ENCODE data around the gene SMIM44.
A peak's percentile ranks its signal among the peaks of the same experiment; 100 is the strongest.
"Not testable (repeated sequence)": the region's sequence is repeated elsewhere in the genome, so short reads cannot be mapped to it uniquely, and the experiment has no call there.

SMIM44 gene

DNA sequence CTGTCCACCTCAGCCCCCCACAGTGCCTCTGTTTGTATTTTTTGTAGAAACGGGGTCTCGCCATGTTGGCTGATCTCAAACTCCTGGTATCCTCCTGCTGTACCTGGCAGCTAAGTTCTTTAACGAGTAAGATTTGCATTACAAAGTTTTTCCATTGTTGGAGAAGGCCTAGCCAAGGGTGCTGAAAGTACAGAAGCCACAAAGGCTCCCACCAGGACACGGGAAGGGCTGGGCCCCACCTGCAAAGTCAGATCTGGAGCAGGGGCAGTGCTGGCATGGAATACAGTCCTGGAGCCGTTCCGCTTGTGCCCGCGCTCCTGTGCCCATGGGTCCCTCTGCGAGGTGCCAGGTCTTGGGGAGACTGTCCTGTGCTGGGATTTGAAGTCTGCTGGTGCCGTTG lies 35.0 kb upstream of the SMIM44 start:
- DNase-seq (ENCODE audit: low read depth in 2 of 2, low spot score in 1 of 2), result no peak

DNA sequence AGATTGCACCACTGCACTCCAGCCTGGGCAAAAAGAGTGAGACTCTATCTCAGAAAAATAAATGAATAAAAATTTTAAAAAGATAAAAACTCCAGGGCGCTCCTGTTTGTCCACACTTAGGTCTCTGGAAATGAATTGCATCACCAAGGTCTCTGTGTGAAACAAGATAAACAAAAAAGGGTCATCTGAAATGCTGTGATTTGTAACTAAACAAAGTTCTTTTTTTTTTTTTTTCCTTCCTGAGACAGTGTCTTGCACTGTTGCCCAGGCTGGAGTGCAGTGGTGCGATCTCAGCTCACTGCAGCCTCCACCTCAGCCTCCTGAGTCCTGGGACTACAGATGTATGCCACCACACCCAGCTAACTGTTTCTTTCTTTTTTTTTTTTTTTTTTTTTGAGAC lies 34.4 kb upstream of the SMIM44 start:
- no peak for DNase-seq (ENCODE audit: low read depth in 2 of 2, low spot score in 1 of 2)

DNA sequence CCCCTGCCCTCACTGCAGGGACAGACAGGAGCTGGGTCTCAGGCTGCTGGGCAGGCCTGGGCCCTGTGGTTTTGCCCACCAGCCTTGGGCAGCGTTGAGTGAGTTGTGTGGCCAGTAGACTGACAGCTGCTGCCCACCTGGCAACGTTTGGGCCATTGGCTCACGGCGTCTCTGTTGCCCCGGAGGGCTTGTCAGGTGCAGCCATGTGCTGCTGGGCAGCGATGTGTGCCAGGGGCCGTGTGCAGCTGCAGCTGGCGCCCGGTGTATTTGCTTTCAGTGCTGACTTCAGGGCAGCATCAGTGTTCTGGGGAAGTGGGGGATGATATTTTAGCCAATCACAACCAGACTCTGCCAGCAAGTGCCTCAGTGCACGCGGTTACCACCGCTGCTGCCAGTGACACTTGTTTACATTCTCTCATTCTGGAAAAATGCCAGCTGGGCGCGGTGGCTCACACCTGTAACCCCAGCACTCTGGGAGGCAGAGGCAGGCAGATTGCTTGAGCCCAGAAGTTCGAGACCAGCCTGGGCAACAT lies 33.5 kb upstream of the SMIM44 start:
- no peak for DNase-seq (ENCODE audit: low read depth in 2 of 2, low spot score in 1 of 2)

DNA sequence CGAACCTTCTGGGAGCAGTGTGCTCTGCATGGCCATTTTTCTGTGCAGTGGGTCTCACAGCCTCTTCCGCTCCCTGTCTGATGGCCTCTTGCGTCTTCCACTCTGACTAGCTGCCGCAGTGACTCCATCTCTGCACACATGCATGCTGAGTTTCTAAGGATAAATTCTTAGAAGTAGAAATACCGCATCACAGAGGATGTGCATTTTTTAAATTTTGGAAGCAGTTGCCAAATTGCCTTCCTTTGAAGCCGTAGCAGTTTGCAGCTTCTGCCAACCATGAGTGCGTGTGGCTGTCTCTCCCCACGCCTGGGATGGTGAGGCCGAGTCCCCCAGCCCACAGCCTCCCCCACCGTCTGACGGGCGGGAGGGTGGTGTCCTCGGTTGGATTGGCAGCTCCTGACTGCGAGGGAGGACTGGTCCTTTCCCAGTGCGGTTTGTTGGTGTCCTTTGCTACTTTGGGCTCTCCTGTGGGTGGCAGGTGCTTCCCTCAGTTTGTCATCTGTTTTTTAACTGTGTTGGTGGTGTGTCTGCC lies 32.7 kb upstream of the SMIM44 start:
- DNase-seq (ENCODE audit: low read depth in 2 of 2, low spot score in 1 of 2), result no peak

DNA sequence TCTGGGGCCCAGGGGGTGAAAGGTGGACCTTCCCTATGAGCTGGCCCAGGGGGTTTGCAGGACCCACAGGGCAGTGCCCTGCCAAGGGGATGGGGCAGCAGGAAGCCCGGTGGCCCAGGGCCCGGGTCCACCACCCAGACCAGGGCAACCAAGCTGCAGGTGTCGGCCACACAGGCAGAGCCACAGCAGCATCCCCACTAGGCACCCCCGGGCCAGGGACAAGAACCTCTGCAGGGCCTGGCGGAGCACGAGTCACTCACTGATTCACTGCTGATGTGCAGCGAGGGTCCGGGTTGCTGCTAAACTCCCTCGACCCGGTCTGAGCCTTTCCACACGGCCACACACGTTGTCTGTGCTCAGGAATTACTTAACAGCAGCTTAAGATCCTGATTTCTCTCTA lies 31.7 kb upstream of the SMIM44 start:
- DNase-seq (ENCODE audit: low read depth in 2 of 2, low spot score in 1 of 2), result no peak

DNA sequence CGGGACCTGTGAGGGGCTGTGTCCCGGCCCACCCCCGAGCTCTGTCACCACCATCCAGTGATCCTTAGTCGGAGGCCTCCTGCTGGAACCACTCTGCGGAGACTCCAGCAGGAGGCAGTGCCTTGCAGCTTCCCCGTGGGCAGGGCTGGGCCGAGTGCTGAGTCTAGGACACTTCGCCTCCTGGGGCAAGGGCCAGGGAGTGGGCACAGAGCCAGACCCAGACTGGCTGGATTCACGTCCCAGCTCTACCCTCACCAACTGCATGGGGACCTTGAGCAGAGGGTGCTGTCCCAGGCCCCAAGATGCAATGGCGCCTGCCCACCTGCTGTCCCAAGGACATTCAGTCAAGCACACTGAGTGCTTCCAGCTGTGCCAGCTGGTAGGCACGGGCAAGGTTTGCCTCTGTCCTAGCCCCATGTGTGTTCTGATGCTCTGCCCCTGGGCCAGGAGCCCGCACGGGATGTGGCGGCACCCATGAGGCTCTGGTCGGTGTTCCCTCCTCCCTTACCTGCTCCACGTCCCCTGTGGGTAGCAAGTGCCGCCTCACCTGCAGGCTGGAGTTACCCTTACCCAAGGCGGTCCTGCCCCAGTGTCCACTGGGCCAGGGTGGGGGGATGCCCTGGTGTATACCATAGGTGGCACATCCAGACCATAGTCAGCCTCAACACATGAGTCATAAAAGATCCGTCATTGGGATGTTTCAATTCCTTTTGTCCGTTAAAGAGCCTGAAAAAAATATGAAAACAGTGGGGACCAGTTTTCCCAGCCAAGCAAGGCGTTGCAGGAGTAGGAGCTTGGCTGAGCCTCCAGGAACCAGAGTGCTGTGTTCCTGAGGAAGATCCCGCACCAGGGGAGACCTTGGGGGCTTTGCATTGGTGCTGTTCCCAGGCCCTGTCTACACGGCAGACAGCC lies 30.2 kb upstream of the SMIM44 start:
- no peak for DNase-seq (ENCODE audit: low read depth in 2 of 2, low spot score in 1 of 2)

DNA sequence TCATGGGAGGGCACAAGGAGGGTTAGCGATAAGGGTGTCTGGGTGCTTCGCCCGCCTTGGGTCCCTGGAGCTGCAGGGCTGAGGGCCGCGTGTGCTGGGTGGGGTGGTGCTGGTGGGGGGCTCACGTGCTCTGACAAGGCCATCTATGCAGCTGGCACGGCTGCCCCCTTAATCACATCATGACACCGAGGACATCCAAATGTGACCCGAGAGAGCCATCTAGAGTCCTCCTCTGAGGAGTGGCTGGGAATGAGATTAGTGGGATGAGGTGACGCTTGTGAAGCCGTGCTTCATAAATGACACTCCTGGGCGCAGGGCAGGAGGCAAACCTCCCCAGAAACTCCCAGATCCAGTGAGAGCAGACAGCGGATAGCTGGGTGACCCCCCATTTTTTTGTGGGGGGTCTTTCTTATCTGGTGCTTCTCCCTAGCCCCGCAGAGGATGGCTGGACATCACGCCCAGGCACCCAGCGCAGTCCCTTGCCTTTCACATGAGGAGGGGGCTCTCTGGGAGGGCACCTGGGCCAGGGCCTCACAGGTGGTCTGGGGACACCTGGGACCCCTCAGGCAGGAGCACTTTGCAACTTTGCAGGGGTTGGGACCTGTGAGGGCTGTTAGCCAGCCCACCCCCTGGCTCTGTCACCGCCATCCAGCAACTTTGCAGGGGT lies 29.5 kb upstream of the SMIM44 start:
- no peak for DNase-seq (ENCODE audit: low read depth in 2 of 2, low spot score in 1 of 2)

DNA sequence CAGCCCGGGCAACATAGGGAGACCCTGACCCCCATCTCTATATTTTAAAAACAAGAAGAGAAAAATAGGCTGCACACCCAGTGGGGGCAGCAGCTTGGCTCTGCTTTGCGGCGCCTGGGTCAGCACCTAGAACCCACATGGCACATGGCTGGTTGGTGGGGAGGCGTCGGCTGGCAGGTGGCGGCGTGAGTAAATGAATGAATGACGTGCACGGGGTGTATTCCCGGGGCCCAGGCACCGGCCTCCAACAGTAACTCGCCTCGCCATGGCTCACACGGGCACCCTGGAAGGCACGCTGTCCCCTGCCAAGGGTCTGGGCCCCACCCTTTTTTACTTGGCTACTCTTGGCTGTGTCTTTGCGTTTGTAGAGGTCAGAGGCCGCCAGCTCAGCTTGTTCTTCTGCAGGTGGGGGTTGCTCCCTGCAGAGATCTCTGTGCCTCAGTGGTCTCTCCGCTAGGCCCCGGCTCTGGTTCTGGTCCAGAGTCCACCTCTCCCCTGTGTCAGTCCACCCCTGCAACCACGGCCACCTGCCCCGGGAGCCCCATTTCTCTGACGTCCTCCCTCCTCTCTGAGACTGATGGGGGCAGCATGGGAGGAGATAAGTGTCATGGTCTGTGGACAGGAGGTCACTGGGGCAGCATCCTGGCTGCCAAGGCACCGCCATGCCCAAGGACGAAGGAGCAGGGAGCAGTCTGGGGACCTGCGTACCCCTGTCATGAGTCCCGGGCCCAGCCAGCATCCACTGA lies 28.4 kb upstream of the SMIM44 start:
- DNase-seq (ENCODE audit: low read depth in 2 of 2, low spot score in 1 of 2), result no peak

DNA sequence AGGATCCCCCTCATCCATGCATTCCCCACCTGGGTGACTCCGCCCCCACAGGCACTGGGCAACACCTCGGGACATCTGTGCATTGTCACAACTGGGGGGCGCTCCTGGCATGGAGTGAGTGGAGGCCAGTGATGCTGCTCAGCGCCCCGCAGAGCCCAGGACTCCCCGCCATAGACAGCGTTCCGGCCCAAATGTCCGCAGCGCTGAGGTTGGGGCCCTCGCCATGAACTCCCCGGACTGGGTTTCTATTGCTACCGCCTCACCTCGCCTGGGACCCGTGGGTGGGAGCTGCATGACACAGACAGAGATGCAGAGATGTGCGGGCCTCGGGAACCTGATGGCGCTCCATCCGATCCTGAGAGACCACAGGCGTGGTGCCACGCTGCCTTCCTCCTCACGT lies 27.5 kb upstream of the SMIM44 start:
- DNase-seq (ENCODE audit: low read depth in 2 of 2, low spot score in 1 of 2), result no peak

DNA sequence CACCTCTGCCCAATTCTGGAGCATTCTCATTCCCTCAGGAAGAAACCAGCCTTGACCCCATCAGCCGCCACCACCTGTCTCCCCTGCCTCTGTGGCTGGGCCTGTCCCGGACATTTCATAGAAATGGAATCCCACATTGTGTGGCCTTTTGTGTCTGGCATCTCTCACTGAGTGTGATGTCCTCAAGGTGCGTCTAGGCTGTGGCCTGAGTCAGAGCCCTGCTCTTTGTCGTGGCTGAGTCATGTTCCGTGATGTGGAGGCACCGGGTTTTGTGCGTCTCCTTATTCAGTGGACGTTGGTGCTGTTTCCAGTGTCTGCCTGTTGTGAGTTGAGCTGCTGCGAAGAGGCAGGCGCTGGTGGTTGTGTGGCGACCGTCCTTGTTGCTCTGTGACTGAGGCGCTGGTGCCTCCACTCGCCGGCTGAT lies 26.3 kb upstream of the SMIM44 start:
- no peak for DNase-seq (ENCODE audit: low read depth in 2 of 2, low spot score in 1 of 2)

DNA sequence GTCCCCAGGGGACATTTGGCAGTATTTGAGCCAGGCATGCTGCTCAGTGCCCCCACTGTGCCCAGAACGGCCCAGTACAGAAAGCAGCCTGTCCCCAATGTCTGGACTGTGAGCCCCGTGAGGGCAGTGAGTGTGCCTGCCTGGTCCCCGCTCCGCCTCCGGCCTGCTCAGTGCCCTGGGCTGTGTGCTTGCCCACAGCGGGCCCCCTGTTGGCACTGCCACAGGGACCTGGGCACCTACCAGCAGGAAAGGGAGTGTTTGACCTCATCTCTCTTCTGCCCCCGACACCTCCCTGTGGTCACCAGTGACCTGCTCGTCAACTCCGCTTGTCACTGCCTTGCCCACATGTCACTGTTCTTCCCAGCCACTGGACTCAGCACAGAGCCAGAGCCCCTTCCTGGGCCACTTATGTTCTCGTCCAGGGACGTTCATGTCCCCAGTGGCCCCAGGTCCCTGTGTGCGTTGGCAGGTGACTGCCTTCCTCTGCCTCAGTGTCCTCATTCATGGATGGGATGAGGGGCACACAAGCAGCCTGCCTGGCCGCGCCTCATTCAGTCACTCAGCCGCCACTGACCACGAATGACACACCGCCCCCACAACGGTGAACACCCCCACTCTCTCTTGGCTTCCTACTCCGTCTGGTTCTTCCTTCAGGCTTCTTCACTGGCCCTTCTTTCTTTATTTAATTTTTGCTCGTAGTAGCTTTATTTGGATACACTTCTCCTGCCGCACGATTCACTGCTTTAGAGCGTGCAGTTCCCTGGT lies 25.7 kb upstream of the SMIM44 start:
- DNase-seq (ENCODE audit: low read depth in 2 of 2, low spot score in 1 of 2), result no peak

DNA sequence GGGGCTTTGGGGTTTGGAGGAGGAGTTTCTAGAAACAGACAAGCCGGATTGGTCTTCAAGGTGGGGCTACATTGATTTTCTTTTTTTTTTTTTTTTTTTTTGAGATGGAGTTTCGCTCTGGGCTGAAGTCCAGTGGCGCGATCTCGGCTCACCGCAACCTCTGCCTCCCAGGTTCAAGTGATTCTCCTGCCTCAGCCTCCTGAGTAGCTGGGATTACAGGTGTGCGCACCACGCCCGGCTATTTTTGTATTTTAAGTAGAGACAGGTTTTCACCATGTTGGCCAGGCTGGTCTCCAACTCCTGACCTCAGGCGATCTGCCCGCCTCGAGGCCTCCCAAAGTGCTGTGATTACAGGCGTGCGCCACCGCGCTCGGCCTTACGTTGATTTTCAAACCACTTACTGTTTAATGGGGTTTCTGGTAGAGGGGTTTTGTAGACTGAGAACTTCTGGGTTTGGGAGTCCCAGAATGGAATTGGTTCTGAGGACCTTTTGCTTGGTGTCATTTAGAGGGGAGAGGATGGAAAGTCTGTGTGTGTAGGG lies 24.9 kb upstream of the SMIM44 start:
- DNase-seq (ENCODE audit: low read depth in 2 of 2, low spot score in 1 of 2), result not testable (repeated sequence)

DNA sequence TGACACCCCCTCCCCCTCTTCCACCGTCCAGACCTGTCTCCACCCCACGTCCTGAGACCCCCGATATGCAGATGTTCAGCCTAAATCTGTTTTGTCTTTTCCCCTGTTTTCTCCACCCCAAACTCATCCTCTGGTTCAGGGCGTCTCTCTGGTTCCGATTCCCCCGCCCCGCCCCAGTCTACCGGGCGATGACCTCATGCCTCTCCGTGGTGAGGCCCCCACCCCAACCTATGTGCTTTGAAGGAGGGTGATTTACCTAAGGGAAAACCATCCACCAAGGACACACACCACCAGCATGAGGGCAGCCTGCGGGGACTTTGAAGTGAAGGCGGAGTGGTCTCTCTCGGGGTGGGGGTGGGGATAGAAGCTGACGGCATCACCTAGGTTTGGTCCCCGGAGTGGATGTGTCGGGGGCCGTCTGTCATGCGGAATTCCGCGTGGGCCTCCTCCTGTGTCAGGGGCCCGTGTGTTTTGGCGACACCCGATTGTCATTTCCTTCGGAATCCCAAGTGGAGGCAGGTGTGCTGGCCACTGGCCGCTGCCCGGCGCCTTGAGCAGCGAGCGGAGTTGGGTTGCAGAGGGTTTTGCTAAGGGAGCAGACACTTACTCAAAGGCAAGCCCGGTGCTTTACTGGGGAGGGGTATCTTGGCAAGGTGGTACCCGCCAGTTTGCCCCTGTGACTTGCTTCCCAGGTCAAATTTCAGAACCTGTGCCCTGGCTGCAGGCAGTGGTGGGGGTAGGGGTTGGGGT lies 24.3 kb upstream of the SMIM44 start:
- no peak for DNase-seq (ENCODE audit: low read depth in 2 of 2, low spot score in 1 of 2)

DNA sequence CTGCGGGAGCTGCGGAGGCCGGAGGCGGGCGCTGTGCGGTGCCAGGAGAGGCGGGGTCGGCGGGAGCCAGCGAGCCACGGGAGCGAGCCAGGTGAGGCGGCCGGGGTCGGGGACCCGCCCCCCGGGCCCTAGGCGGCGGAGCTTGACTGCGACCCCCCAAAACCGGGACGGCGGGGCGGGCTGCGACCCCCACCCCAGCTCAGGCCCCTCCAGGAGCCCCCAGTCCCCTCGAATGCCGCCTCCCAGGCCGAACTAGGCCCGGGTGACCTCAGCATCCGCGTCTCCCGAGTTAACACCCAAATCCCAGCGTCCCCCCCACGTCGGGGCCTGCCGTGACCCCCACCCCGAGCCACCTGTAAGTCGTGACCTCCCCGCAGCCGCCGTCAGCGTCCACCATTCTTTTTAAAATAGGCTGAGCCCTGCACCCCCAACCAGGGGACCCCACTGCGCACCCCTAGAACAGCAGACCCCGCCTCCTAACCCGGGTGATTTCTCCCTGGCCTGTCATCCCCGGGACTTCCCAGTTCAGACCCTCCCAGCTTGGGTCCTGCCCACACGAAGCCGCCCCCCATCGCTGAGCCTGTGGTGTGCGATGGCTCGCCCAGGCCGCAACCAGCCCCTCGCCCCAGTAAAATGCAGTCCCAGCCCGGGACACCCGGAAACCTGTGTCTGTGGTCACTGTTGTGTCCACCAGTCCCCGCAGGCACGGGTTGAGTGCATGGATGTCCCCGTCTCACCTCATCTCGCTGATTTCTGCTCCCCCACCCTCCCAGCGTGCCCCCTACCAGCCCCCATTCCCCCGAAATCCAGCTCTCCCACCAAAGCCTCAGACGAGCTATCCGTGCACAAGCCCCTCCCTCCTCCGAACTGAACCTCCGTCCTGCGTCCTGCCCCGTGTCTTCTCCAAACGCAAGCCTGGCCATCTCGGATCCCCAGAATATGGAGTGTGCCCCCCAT lies 23.4 kb upstream of the SMIM44 start:
- no peak for DNase-seq (ENCODE audit: low read depth in 2 of 2, low spot score in 1 of 2)

DNA sequence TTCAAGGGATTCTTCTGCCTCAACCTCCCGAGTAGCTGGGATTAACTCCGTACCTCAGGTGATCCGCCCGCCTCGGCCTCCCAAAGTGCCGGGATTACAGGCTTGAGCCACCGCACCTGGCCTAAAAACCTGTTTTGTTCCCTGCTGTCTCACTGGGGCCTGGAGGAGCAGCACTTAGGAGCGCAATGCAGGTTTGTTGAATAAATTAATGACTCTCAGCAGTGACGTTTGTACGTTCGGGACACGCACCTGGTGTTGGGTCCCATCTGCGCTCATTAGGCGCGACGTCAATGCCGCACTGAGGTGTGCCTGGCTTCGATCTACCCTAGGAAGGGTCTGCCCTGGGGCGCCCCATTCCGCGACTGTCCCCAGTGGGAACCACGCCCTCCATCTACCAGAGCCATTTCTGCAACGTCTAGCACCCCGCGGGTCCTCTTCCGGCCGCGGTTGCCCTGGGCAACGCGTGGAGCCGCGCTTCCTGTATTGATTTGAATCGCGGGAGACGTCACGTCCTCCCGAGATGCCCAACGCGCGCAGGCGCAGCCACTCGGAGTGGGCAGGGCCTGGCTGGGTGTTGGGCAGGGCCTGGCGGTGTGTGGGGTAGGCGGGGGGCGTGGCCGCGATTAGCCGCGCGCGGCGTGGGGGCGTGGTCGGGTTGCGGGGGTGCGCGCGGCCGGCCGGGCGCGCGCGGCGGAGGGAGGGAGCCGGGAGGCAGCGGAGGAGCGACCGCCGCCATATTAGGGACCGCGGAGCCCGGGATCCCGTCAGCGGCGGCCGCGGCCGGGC lies 22.6 kb upstream of the SMIM44 start, which contains the start of gene FZR1:
TSS of gene FZR1 (plus strand) at position 714 of the 786 bp plus-strand sequence. CDS start 16,679 bp downstream, outside the sequence.
- peak; percentile 99 for DNase-seq (ENCODE audit: low read depth in 2 of 2, low spot score in 1 of 2)

DNA sequence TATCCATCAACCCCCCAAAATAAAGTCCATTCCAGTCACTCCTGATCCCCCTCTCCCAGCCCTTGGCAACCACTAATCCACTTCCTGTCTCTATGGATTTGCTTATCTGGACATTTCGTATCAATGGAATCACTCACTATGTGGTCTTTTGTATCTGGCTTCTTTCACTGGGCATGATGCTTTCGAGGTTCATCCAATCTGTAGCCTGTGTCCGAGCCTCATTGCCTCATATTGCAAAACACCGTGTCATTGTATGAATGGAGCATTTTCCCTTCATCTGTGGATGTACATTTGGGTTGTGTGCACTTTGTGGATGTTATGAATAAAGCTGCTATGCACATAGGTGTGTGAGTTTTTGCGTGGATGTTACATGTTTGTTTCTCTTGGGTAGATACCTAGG lies 21.5 kb upstream of the SMIM44 start:
- DNase-seq (ENCODE audit: low read depth in 2 of 2, low spot score in 1 of 2), result no peak

DNA sequence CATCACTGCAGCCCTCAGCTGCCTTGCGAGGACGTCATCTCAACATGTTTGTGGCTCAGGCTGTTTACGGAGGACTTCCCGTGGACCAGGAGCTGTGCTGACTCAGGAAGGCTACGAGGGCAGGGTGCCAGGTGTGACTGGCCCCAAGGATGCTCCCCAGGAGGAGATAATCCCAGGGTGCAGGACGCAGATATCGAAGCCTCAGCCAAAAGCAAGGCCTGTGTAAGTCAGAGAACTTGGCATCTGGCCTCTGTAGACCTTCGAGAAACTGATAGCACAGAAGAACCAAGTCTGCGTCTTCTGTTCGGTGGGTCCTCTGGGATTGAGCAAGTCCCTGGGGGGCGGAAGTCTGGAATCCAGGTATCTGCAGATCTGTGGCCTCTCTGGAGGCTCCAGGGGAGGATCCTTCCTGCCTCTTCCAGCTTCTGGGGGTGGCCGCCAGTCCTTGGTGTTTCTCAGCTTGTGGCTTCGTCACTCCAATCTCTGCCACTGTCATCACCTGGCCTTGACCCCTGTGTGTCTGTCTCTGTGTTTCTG lies 19.9 kb upstream of the SMIM44 start:
- DNase-seq (ENCODE audit: low read depth in 2 of 2, low spot score in 1 of 2), result no peak
